Erythroblast (primary cell): Measurements from ENCODE around the gene PRDX3.
"Not testable (repeated sequence)": the region's sequence is repeated elsewhere in the genome, so short reads cannot be mapped to it uniquely, and the experiment has no call there.

Experiments
- DNase-seq, 2 experiments: peaks; one replicate each; lab custom pipeline; 2025; lab: John Stamatoyannopoulos, UW
- GATA1 ChIP-seq: IDR thresholded peaks from 2 replicates; pipeline ENCODE4 v1.6.1; 2011; ENCODE audit warnings: low read depth, mild to moderate bottlenecking, control low read depth, low read length, moderate library complexity
- POLR2A ChIP-seq: IDR thresholded peaks from 2 replicates; pipeline ENCODE4 v1.6.1; 2011; ENCODE audit warnings: mild to moderate bottlenecking, low read length

PRDX3 gene

GRCh38 chr10:119191881-119192280 is 13.3 kb upstream of the PRDX3 start:
- DNase-seq = no peak
- TF ChIP-seq GATA1 (no peak), POLR2A (no peak)

- DNase-seq = no peak
- TF ChIP-seq GATA1 (no peak), POLR2A (no peak)
These were observed 12.6 kb upstream of the PRDX3 start for GRCh38 chr10:119190954-119191785.

GRCh38 chr10:119190353-119190752 is 11.7 kb upstream of the PRDX3 start:
- no peak for DNase-seq
- TF ChIP-seq POLR2A (no peak), GATA1 (no peak)

GRCh38 chr10:119189811-119190282 is 11.2 kb upstream of the PRDX3 start:
- DNase-seq = no peak
- no peak for TF ChIP-seq GATA1
- TF ChIP-seq POLR2A = no peak

GRCh38 chr10:119183664-119184412 is 5.2 kb upstream of the PRDX3 start:
- TF ChIP-seq POLR2A = no peak
- TF ChIP-seq GATA1 = no peak
- DNase-seq = no peak

- DNase-seq = not testable (repeated sequence)
These were observed 2.3 kb upstream of the PRDX3 start for GRCh38 chr10:119180850-119181400.

- DNase-seq = no peak
- TF ChIP-seq GATA1 (no peak), POLR2A (no peak)
These were observed 772 bp downstream of the PRDX3 start for GRCh38 chr10:119177708-119178371.

- no peak for DNase-seq
- TF ChIP-seq POLR2A (no peak), GATA1 (no peak)
These were observed 2.4 kb downstream of the PRDX3 start for GRCh38 chr10:119176166-119176565.

- TF ChIP-seq GATA1 (no peak), POLR2A (no peak)
- DNase-seq = peak in 1 of 2 experiments; percentile 22
These were observed 4.5 kb downstream of the PRDX3 start for GRCh38 chr10:119174109-119174508.

- no peak for DNase-seq
- TF ChIP-seq POLR2A (no peak), GATA1 (no peak)
These were observed 11.6 kb downstream of the PRDX3 start for GRCh38 chr10:119167041-119167440.

- TF ChIP-seq POLR2A (no peak), GATA1 (no peak)
- no peak for DNase-seq
These were observed 12.0 kb downstream of the PRDX3 start for GRCh38 chr10:119166564-119166963.

GRCh38 chr10:119166118-119166500 is 12.5 kb downstream of the PRDX3 start:
- DNase-seq = no peak
- no peak for TF ChIP-seq POLR2A
- TF ChIP-seq GATA1 = no peak
